Activated T-cell treated with anti-CD3 and anti-CD28 coated beads, Interleukin-2, amount 50 U/mL, for 48 hours (primary cell): Measurements from ENCODE around the gene PLXNA4.
"Not testable (repeated sequence)": the region's sequence is repeated elsewhere in the genome, so short reads cannot be mapped to it uniquely, and the experiment has no call there.

Experiments used
- DNase-seq, 2 experiments: peaks; one replicate each; pipeline ENCODE4 v3.0.0-alpha.2; 2020

PLXNA4 gene

DNA sequence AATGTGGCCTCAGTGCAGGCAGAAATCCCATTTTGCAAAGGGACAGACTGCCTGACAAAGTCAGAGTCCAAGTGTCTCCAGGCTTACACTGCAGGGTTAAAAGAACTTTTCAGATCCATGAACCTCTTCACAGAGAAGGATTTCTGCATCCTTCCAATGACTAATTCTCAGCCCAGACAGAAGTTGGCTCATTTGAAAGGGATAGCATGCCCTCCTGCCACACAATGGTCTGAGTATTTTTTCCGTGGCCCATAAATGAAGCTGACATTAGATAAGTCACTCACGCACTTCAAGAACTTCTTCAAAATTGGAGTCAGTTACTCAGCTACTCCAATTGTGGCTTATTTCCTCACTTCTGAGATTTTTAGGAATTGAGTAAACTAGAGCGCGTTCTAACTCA lies 170.2 kb downstream of the PLXNA4 start:
- no peak for DNase-seq

GRCh38 chr7:132404261-132404660 lies 172.0 kb downstream of the PLXNA4 start:
- DNase-seq: no peak

DNA sequence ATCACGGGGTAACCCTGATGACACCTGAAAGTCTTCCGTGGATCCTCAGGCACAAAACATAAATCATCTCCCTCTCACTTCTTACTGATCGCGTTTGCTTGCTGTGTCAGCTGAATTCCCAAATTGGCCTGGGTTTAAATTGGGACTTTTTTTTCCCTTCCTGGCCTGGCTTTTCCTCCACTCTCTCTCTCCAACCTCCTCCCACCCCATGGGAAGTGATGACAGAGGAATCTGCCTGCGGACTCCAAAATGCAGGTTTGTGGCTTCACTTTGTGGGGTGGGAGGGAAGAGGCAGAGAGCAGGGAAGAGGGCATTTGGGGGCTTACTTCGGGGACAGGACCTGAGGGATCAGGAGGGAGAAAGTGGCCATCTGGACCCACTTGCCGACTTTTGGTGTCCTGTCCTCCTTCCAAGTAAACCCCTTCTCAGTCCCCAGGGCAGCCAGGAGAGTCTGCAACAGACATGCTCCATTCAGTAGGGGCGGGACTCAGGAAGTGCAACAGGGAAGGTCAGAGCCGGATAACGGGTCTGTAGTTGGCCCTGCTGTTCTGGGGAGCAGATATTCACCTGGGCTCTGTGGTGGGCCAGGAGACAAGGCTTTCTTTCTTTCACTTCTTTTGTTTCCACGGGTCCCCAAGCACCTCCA lies 172.7 kb downstream of the PLXNA4 start:
- DNase-seq: no peak

DNA sequence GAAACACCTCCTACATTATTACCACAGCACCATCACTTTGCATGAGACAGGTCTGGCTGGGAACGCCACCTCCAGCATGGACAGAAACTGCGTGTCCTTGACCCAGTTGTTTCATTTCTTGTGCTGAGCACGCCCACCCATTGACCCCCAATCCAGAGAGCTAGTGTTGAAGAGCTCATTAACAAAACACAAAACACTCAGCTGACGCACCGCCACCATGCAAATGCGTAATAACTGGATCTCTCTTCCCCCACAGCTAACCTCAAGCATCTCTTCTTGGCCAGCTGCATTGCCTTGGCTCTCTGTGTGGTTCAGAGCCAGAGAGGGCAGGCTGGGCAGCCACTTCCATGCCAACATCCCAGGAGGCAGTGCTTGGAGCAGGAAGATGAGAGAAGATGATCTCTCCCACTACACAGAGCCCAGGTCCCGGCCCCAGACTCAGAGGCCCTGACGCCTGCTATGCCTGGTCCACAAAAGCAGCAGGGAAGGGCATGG lies 173.5 kb downstream of the PLXNA4 start:
- DNase-seq: no peak

DNA sequence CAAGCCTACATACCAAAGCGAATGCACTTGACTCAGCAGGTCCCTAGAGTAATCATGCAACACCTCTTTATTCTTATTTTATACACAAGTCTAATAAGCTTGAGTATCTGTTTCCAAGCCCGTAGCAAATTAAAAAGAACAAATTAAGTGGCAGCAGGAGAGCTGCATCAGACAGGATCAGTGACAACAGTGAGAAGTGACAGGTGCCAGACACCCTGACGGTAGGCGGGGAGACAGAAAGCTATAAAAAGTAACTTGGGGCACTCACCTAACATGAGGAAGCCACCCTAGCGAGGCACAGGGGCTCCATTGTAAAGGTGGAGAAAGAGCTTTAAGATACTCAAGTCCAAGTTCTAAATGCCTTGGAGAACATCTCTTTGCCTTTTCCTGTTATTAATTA lies 174.2 kb downstream of the PLXNA4 start:
- DNase-seq: no peak

- no peak for DNase-seq
These were observed 175.6 kb downstream of the PLXNA4 start for GRCh38 chr7:132400561-132401142.

DNA sequence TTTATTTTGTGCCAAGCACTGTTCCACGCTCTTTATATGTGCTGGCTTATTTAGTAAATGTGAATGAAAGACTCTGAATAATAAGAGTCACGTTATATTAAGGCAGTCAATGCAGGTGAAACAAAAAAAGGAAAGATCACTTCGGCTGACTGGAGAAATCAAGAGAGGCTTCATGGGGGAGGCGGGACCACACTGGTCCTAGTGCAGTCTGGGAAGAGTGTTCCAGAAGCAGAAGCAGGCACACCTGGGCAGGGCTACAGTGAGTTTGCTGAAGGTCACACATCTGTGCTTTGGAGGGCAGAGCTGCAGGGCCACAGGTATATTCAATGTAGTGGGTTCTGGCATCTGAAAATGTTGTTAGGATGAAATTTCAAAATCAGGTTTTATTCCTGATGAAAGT lies 176.9 kb downstream of the PLXNA4 start:
- DNase-seq: no peak

GRCh38 chr7:132398253-132398925 lies 177.9 kb downstream of the PLXNA4 start:
- DNase-seq: no peak

DNA sequence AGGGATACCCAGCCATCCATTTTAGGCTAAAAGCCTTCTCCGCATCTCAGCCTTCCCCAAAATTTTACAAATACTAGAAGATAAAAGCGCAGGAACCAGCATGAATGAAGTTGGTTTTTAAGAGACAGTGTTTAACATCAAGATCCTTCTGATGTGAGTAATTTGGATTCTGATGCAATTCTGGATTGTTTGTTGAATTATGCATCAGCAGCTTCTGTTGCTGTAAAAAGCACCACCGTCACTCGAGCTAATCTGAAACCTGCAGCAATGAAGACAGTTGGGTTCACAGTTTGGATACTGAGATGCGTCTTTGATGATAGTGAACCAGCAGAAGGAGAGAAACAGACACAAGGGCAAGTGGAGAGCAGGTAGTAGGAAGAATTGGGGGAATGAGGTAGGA lies 179.2 kb downstream of the PLXNA4 start:
- DNase-seq: no peak

GRCh38 chr7:132395361-132395760 lies 180.9 kb downstream of the PLXNA4 start:
- DNase-seq: no peak

DNA sequence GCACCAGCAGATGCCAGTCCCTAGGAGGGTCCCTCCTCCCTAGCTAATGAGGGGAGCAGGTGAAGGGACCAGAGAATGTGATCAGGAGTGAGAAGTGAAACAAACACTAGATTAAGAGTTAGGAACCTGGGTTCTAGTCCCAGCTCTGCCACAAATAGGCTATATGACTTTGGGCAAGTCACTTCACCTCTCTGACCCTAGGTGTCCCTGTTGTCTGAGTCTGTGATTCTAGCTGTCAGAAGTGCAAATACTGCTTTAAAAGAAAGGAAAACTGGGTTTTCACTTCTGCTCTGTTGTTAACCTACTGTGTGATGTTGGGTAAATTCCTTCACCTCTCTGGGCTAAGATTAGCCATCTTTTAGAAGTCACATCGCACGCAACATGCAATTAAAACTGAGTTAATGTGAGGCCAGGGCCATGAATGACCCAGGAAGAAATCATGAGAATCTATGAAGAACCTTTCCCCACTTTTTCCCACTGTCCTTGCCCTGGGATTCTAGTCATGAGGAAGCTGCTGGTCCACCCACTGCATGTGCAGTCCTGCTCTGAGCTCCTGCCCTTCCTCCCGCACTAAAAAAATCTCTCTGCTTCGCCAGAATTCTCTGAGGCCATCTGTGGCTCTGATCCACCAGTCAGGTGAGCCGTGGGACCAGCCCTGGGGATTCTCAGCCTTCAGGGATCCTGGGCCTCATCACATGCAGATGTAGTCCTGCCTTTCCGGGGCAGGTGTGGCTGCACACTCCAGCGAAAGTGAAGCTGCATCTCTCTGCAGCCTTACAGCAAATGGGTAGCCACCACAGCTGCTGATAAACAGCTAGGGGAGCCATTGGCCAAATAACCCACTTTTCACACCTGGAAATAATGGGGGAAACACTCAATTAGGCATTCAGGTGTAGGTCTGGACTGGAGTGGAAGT lies 181.7 kb downstream of the PLXNA4 start:
- no peak for DNase-seq

DNA sequence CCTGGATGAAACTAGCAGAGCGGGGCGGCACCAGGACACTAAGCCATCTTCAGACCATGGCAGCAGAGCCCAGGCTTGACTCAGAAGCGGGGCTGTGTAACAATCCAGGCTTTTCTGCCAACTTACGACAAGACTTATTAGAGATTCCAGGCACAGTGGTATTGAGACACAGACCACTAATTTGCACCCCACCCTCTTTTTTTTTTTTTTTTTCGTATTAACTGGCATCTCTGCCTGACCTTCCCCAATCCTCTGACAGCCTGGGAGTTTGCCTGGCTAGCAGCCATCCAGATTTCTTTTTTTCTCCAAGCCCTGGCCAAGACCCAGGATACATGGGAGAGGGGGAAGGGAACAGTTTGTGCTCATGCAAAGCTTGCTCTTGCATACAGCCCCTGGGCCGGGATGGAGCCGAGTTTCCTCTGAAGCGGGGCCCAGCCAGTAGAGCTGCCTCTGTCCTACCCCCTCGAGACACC lies 182.4 kb downstream of the PLXNA4 start:
- DNase-seq: no peak

DNA sequence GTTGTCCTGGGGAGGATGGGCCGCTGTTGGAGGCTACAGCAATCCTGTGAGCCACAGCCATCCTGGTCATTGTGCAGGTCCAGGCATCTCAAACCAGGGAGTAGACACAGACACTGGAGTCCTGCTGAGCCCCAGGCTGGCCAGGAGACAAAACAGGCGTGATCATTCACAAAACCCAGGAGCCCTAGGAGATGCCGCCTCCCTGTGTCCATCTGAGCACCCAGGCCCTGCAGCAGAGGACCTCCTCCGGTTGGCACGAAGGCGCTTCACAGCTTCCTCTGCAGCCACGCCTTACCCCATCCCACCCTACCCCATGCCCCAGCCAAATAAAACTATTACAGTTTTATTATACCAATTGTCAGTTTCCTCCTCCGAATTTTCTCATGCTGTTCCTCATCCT lies 183.6 kb downstream of the PLXNA4 start:
- DNase-seq: no peak

- DNase-seq: no peak
These were observed 185.6 kb downstream of the PLXNA4 start for GRCh38 chr7:132390705-132391104.

DNA sequence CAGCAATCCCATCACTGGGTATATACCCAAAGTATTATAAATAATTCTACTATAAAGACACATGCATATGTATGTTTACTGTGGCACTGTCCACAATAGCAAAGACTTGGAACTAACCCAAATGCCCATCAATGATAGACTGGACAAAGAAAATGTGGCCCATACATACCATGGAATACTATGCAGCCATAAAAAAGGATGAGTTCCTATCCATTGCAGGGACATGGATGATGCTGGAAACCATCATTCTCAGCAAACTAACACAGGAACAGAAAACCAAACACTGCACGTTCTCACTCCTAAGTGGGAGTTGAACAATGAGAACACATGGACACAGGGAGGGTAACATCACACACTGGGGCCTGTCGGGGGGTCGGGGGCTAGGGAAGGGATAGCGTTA lies 186.2 kb downstream of the PLXNA4 start:
- DNase-seq: not testable (repeated sequence)

GRCh38 chr7:132388688-132389087 lies 187.6 kb downstream of the PLXNA4 start:
- no peak for DNase-seq

DNA sequence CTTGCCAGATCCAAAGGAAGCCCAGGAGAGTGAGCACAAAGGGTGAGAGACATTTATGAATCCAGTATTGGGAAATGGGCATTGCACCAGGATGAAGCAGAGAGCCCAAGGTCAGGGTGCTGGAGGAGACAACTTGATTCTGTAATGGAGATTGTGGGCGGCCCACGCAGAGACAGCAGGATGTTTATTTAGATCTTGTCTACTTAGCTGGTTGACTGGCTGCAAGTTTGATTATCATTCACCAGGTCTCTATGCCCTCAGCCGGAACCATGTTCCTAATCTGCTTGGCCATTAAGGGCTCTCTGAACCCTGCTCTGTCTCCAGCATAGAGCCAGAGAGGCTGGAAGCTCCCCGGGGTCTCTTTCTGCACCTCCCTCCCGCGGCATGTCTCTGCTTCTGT lies 188.7 kb downstream of the PLXNA4 start:
- no peak for DNase-seq

DNA sequence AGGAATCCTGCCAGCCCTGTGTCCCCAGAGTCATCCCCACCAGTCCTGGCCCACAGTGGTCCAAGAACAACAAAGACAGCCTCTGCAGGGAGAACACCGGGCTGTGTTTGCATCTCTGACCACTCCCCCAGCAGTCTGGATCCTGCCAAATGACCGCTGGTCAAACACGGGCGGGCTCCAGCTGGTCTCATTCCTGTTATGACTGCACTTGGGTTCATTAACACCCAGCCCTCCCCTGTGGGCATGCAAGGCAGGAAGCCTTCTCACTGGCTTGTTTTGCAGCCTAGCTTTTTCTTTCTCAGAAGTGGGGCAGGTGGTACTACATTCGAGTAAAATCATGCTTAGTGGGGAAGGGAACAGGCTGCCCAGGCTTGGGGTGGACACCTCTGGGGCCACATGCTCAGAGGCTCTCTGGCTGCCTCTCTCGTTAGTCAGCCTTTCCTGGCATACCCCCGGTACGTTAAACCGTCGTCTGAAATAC lies 190.0 kb downstream of the PLXNA4 start:
- DNase-seq: no peak

DNA sequence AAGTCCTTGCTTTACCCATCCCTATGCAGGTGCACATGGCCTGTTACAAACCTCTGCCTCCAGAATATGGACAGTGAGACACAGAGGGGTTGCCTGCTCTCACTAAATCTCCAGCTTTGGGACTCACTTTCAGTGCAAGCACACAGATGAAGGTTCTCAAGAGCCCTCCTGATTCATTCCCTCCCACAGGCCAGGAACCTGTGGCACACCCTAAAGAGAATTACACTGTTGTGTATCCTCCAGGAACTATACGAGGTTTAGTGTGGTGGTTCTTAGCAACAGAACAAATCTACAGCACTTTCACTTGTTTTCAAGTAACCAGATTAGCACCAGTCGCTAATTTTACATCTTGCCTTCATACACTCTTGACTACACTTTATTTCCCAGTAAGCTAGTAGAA lies 192.3 kb downstream of the PLXNA4 start:
- DNase-seq: no peak

GRCh38 chr7:132381742-132382472 lies 194.4 kb downstream of the PLXNA4 start:
- DNase-seq: no peak

DNA sequence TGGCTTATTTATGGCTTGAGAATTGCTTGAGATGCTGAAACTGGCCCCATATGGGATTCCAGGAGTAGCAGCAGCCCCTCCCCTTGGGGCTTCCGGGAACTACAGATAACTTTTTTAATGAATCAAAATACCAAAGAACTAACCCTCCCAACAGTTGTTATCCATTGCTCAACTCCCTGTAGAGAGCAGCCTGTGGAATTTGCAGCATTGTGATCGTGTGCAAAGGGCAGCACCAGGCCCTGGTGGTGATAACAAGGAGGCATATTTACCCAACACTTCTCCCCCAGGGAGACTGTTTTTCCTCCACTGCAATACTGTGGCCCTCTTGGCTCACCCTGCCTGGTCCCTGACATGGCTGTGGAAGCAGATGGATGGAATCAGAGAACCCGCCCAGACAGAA lies 196.2 kb downstream of the PLXNA4 start:
- no peak for DNase-seq

DNA sequence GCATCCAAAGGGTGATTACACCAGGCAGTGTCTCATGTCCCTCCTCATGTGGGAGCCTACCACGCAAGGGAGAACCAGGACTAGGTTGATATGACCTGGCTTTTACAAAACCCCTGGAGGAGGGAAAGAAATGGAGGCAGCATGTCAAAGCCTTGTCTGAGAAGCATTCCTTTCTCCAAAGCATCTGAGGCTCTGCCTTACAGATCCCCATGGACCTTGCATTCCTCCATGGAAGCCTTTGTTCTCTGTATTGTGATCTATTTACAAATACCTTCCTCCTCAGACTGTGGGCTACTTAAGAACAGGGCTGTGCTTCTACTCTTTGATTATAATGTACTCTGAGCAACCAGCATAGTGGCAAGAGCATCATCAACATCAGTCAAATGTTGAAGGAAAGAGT lies 197.0 kb downstream of the PLXNA4 start:
- DNase-seq: no peak
